HFF-Myc (cell line): Measurements from ENCODE around the gene SPTBN4.

ENCODE experiments used
- DNase-seq: peaks from one replicate; pipeline ENCODE4 v3.0.0-alpha.2; 2011; ENCODE audit warnings: low read depth; ENCODE audit errors: extremely low read depth
- H3K4me3 ChIP-seq: replicated peaks from 2 replicates; pipeline ENCODE4 v1.5.1; 2011; ENCODE audit warnings: low read depth, mild to moderate bottlenecking, control low read depth, low read length
- CTCF ChIP-seq: IDR thresholded peaks from 2 replicates; pipeline ENCODE4 v1.5.1; 2012; ENCODE audit warnings: mild to moderate bottlenecking, low read depth, low read length, control low read depth; ENCODE audit errors: missing control alignments

The SPTBN4 gene

GRCh38 chr19:40616941-40617340 is 150.1 kb downstream of the SPTBN4 start:
- no peak for DNase-seq
- no peak for TF ChIP-seq CTCF

GRCh38 chr19:40617961-40618360 is 151.2 kb downstream of the SPTBN4 start:
- H3K4me3 ChIP-seq, result no peak overlapping the region
- DNase-seq, result no peak
- TF ChIP-seq CTCF, result no peak

More at GRCh38 chr19:40616941-40617340, 150.1 kb downstream of the SPTBN4 start:
- H3K4me3 ChIP-seq, result no peak overlapping the region

- DNase-seq, result no peak
- no peak overlapping the region for H3K4me3 ChIP-seq
- no peak for TF ChIP-seq CTCF
These were observed 152.7 kb downstream of the SPTBN4 start for GRCh38 chr19:40619333-40620160.

GRCh38 chr19:40620161-40620485 is 153.3 kb downstream of the SPTBN4 start:
- no peak for DNase-seq
- no peak for TF ChIP-seq CTCF
- H3K4me3 ChIP-seq, result no peak overlapping the region

GRCh38 chr19:40621283-40621682 is 154.5 kb downstream of the SPTBN4 start:
- no peak overlapping the region for H3K4me3 ChIP-seq
- DNase-seq, result no peak
- TF ChIP-seq CTCF, result no peak

- H3K4me3 ChIP-seq, result no peak overlapping the region
- TF ChIP-seq CTCF, result no peak
- no peak for DNase-seq
These were observed 155.4 kb downstream of the SPTBN4 start for GRCh38 chr19:40621966-40622772.
